H1 (cell line): ENCODE results near the gene CHN2. TPM values are rescaled to one million over a fixed set of nuclear protein-coding genes. Genes with fewer than 3 reads are reported as not detected.

Source experiments
- CBX5 ChIP-seq: fragments of 300-800, 300-1000 bp; sonication (generic); IDR thresholded peaks from 2 replicates; pipeline ENCODE4 v1.7.1; 2016; ENCODE audit warnings: antibody characterized with exemption, low read length, low read depth
- MAFK ChIP-seq: IDR thresholded peaks from 2 replicates; pipeline ENCODE4 v1.6.1; 2012; ENCODE audit warnings: low read depth, mild to moderate bottlenecking, improper control_type of control experiment, low read length
- PHF8 ChIP-seq: fragments of 200-600 bp; sonication (generic); conservative IDR thresholded peaks from 2 replicates; pipeline ENCODE4 v1.7.1; 2012; ENCODE audit warnings: low read depth, mild to moderate bottlenecking, inconsistent platforms, low read length, moderate library complexity
- TEAD4 ChIP-seq: IDR thresholded peaks from 2 replicates; pipeline ENCODE4 v1.6.1; 2012; ENCODE audit warnings: low read depth, low read length, inconsistent platforms, mixed read lengths
- YY1 ChIP-seq: IDR thresholded peaks from 2 replicates; pipeline ENCODE4 v1.6.1; 2011; ENCODE audit warnings: low read depth, mild to moderate bottlenecking, low read length
- polyA plus RNA-seq, 7 experiments: library from polyadenylated mRNA; depleted of rRNA in 3 of 7; stranded (reverse) in 5 of 7; unstranded in 2 of 7; fragments of >200 nt in 5 of 7; fragments of 200-250 nt in 2 of 7; gene quantifications; 1 replicate in 5 of 7; 2 replicates in 1 of 7; 4 replicates in 1 of 7; pipeline versions ENCODE4 v1.2.1 to v1.2.3, GENCODE V29; 2011 to 2013; ENCODE audit warnings: missing spikeins in 2 of 7, mixed read lengths in 2 of 7
- total RNA-seq: library from RNA; stranded (reverse); fragmentation: NEBNext Ultra II Directional; extraction: Animal tissue kit (Norgen Biotek cat#: 25700); gene quantifications from 2 replicates; pipeline ENCODE4 v1.2.1, GENCODE V29; 2021
- TF ChIP-seq, protein P1 (sequence below): IDR thresholded peaks from 2 replicates; pipeline ENCODE4 v1.6.1; 2011; ENCODE audit warnings: low read depth, mild to moderate bottlenecking, low read length; ENCODE audit not compliant: insufficient read depth

Gene CHN2
- total and polyA plus RNA-seq, 2 of the 8 experiments (the other 6 are each of a cell fraction or from before 2014, with no cell fraction given), result 2.9 to 4.8 TPM

DNA sequence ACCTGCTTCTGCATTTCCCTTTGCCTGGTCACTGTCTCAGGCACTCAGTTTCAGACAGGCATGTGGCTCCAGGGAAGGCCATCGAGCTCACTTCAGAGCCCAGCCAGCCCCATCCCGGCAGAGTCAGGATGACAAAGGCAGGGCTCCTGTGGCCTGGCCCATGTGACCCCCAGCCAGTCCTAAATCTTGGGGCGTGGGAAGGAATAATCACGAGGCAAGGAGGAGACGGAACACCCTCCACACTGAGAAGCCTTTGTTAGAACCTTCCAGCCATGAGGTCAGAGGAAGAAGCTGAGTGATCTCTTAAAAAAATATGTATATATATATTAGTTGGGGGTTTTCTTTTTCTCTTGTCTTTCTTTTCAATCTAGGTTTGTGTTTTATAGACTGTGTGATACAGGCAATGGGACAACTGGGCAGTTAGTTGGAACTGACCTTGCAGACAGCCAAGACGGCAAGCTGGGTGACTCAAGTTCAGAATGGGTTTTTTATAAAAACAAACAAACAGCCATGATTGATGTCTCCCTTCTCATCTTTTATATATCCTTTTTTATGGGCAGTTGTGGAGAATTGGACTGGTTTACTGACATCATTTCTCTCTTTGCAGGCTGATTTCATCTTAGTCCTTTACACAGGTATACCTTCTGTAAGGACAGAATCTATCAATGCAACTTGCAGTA, 60.8 kb downstream of the CHN2 start (continued):
- TF ChIP-seq, protein P1, sequence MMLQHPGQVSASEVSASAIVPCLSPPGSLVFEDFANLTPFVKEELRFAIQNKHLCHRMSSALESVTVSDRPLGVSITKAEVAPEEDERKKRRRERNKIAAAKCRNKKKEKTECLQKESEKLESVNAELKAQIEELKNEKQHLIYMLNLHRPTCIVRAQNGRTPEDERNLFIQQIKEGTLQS, result no peak
- TF ChIP-seq TEAD4 (no peak), PHF8 (no peak), YY1 (no peak), CBX5 (no peak), MAFK (no peak)
